Common myeloid progenitor, CD34-positive (primary cell): ENCODE results near the gene ASB16.
A peak's percentile ranks its signal among the peaks of the same experiment; 100 is the strongest.
"Not testable (repeated sequence)": the region's sequence is repeated elsewhere in the genome, so short reads cannot be mapped to it uniquely, and the experiment has no call there.

ENCODE experiments used
- CTCF ChIA-PET: fragments of 350-600 bp; sonication (Branson Sonifier 250); formaldehyde crosslinking; loops from one replicate; lab custom pipeline; 2021; ENCODE audit warnings: antibody characterized with exemption; lab: Charles Lee
- POLR2A ChIA-PET: fragments of 350-600 bp; sonication (Branson Sonifier 250); formaldehyde crosslinking; loops from one replicate; lab custom pipeline; 2021; ENCODE audit warnings: antibody characterized with exemption; lab: Charles Lee
- DNase-seq, 3 donors: peaks; one replicate each; pipeline versions ENCODE4 v3.0.0 to v3.0.0-alpha.2; 2013
- H3K27ac ChIP-seq, 2 experiments: 1 replicate in 1 of 2; 2 replicates in 1 of 2; pipeline ENCODE4 v1.7.0; 2013; ENCODE audit warnings: inconsistent platforms in 2 of 2, low read length in 2 of 2, mild to moderate bottlenecking in 2 of 2, low read depth in 1 of 2, moderate library complexity in 1 of 2; ENCODE audit not compliant: severe bottlenecking in 2 of 2, insufficient read depth in 1 of 2, poor library complexity in 1 of 2
- H3K27me3 ChIP-seq, 5 experiments: replicated peaks in 2 of 5; 1 replicate in 3 of 5; 2 replicates in 2 of 5; pipeline versions ENCODE4 v1.6.1 to v1.7.0; 2013; ENCODE audit warnings: low read length in 4 of 5, mild to moderate bottlenecking in 2 of 5, moderate library complexity in 2 of 5, inconsistent platforms in 1 of 5; ENCODE audit not compliant: insufficient read depth in 5 of 5, control insufficient read depth in 4 of 5
- H3K36me3 ChIP-seq, 4 experiments: 1 replicate in 2 of 4; 2 replicates in 2 of 4; pipeline versions ENCODE4 v1.6.1 to v1.7.0; 2013; ENCODE audit warnings: low read length in 3 of 4, control low read depth in 1 of 4, mild to moderate bottlenecking in 1 of 4; ENCODE audit not compliant: control insufficient read depth in 4 of 4, insufficient read depth in 4 of 4
- H3K4me1 ChIP-seq, 4 experiments: 1 replicate in 3 of 4; 2 replicates in 1 of 4; pipeline versions ENCODE4 v1.6.1 to v1.7.1; 2013; ENCODE audit warnings: low read length in 3 of 4, mild to moderate bottlenecking in 3 of 4, control low read depth in 1 of 4, inconsistent platforms in 1 of 4, moderate library complexity in 1 of 4; ENCODE audit not compliant: control insufficient read depth in 4 of 4, insufficient read depth in 4 of 4; ENCODE audit errors: control extremely low read depth in 1 of 4
- H3K4me3 ChIP-seq, 7 experiments: 1 replicate in 4 of 7; 2 replicates in 3 of 7; pipeline versions ENCODE4 v1.5.1 to v1.7.0; 2013; ENCODE audit warnings: mild to moderate bottlenecking in 7 of 7, low read length in 6 of 7, moderate library complexity in 6 of 7, inconsistent platforms in 2 of 7, low read depth in 2 of 7, control low read depth in 1 of 7; ENCODE audit not compliant: insufficient read depth in 4 of 7, control insufficient read depth in 1 of 7; ENCODE audit errors: extremely low read depth in 1 of 7
- H3K9me3 ChIP-seq, 5 experiments: 1 replicate in 4 of 5; 2 replicates in 1 of 5; pipeline versions ENCODE4 v1.6.1 to v1.7.1; 2013; ENCODE audit warnings: low read length in 4 of 5, mild to moderate bottlenecking in 2 of 5, inconsistent platforms in 1 of 5, low read depth in 1 of 5, moderate library complexity in 1 of 5; ENCODE audit not compliant: control insufficient read depth in 4 of 5, insufficient read depth in 2 of 5; ENCODE audit errors: control extremely low read depth in 1 of 5
- WGBS: methylation state at CpG from one replicate; pipeline ENCODE4 v1.1.5; 2013; ENCODE audit not compliant: insufficient coverage; 5-methylcytosine and 5-hydroxymethylcytosine counted together

Gene ASB16

DNA sequence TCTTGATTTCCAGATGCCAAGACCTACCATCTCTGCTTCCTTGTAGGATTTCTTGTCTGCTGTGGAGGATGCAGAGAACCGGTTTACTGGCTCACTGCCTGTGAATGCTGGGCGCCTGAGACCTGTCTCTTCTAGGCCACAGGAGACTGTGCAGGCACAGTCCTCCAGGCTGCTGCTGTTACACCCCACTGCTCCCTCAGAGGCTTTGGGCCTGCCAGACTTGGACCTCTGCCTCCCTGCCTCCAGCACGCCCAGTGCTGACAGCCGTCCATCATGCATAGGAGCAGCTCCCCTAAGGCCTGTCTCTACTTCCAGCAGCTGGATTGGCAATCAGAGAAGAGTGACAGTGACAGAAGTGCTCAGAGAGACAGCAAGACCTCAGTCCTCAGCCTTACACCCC is 22.7 kb upstream of the ASB16 start:
- Histone ChIP-seq H3K36me3 (peaks cover 2 to 62% (median 19%) of the 10 kb centered on the region in 4 experiments), H3K27me3 (no peaks in the 10 kb centered on the region), H3K27ac (no peak overlapping the region), H3K4me3 (no peak overlapping the region), H3K4me1 (peaks cover 0 to 10% (median 2%) of the 10 kb centered on the region in 4 experiments), H3K9me3 (no peaks in the 10 kb centered on the region)
- no peak for DNase-seq
- ChIA-PET CTCF (interaction anchor here (7.4 kb wide), 1 partner anchor 21 kb away, joined by 41 read pairs; the partner anchor contains the start of gene ASB16), POLR2A (no interaction called here)
- 94% methylated on average over 4 of the region's 4 CpGs for WGBS

- POLR2A ChIA-PET, result interaction anchor here (0.6 to 0.8 kb wide), 2 partner anchors 8 to 63 kb away, joined by 3 read pairs; no protein-coding TSS in a partner anchor
Measured at GRCh38 chr17:44149066-44149465, 21.4 kb upstream of the ASB16 start.

GRCh38 chr17:44149750-44150329 is 20.7 kb upstream of the ASB16 start:
- Histone ChIP-seq H3K4me1 (peaks cover 0 to 6% (median 0%) of the 10 kb centered on the region in 4 experiments), H3K9me3 (no peaks in the 10 kb centered on the region), H3K4me3 (no peak overlapping the region), H3K27ac (no peak overlapping the region), H3K36me3 (peaks cover 2 to 72% (median 20%) of the 10 kb centered on the region in 4 experiments), H3K27me3 (no peaks in the 10 kb centered on the region)
- CTCF ChIA-PET, result interaction anchor here (1.3 to 2.5 kb wide), 2 partner anchors 11 to 18 kb away, joined by 5 to 9 read pairs; no protein-coding TSS in a partner anchor
- 100% methylated on average over 3 of the region's 4 CpGs for WGBS
- DNase-seq, result no peak
- POLR2A ChIA-PET, result interaction anchor here (0.6 kb wide), 1 partner anchor 63 kb away, joined by 3 read pairs; no protein-coding TSS in a partner anchor

More at GRCh38 chr17:44149066-44149465, 21.4 kb upstream of the ASB16 start:
- WGBS, result no CpG with 5 or more reads among the region's 3 CpGs
- H3K4me1 ChIP-seq, DNase-seq, H3K4me3 ChIP-seq, H3K27me3 ChIP-seq, H3K27ac ChIP-seq, H3K9me3 ChIP-seq: not testable (repeated sequence)
- peaks cover 2 to 64% (median 20%) of the 10 kb centered on the region in 4 experiments for H3K36me3 ChIP-seq
- CTCF ChIA-PET, result interaction anchor here (1.3 kb wide), 1 partner anchor 11 kb away, joined by 5 read pairs; no protein-coding TSS in a partner anchor

DNA sequence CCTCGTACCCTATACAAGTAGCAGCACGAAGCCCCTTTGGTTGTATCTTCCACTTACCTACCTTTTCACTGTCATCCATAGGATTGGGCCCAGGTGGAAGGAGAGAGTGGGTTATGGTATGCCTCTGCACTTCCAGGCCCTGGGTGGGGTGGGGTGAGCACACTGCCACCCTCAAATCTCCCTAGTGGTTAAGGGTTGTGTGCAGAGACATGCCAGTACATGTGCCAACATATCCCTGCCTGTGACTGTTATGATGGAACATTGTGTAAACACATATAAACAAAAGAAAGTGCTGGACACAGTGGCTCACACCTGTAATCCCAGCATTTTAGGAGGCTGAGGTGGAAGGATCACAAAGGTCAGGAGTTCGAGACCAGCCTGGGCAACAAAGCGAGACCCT is 17.6 kb upstream of the ASB16 start:
- peaks cover 0 to 6% (median 0%) of the 10 kb centered on the region in 4 experiments for H3K4me1 ChIP-seq
- WGBS, result no CpG with 5 or more reads among the region's 4 CpGs
- DNase-seq, result no peak
- ChIA-PET CTCF (interaction anchor here (0.6 to 2.6 kb wide), 2 partner anchors 9 to 33 kb away, joined by 3 to 7 read pairs; no protein-coding TSS in a partner anchor), POLR2A (interaction anchor here (0.5 kb wide), 1 partner anchor 20 kb away, joined by 3 read pairs; no protein-coding TSS in a partner anchor)
- H3K9me3 ChIP-seq, result no peaks in the 10 kb centered on the region
- H3K36me3 ChIP-seq, result peaks cover 2 to 59% (median 14%) of the 10 kb centered on the region in 4 experiments
- H3K4me3 ChIP-seq, result no peak overlapping the region
- no peaks in the 10 kb centered on the region for H3K27me3 ChIP-seq
- H3K27ac ChIP-seq, result peak overlapping the region in 1 of 2 experiments; percentile 7

GRCh38 chr17:44155488-44155887 is 15.0 kb upstream of the ASB16 start:
- no peaks in the 10 kb centered on the region for H3K27me3 ChIP-seq
- H3K27ac ChIP-seq, result no peak overlapping the region
- ChIA-PET POLR2A (no interaction called here), CTCF (no interaction called here)
- H3K36me3 ChIP-seq, result peaks cover 2 to 56% (median 11%) of the 10 kb centered on the region in 4 experiments
- H3K9me3 ChIP-seq, result no peaks in the 10 kb centered on the region
- H3K4me3 ChIP-seq, result no peak overlapping the region
- H3K4me1 ChIP-seq, result peaks cover 0 to 6% (median 0%) of the 10 kb centered on the region in 4 experiments
- DNase-seq, result no peak
- WGBS, result 93% methylated on average over 2 of the region's 2 CpGs

- H3K27ac ChIP-seq, result peak overlapping the region in 1 of 2 experiments; percentile 49
- H3K4me3 ChIP-seq, result no peak overlapping the region
- 89% methylated on average over 9 of the region's 15 CpGs for WGBS
- H3K9me3 ChIP-seq, result no peaks in the 10 kb centered on the region
- peak in 2 of 3 donors; percentile 43 to 63 for DNase-seq
- CTCF ChIA-PET, result interaction anchor here (0.8 to 1.8 kb wide), 2 partner anchors 9 to 12 kb away, joined by 5 to 6 read pairs; no protein-coding TSS in a partner anchor
- H3K4me1 ChIP-seq, result no peaks in the 10 kb centered on the region
- no peaks in the 10 kb centered on the region for H3K27me3 ChIP-seq
- H3K36me3 ChIP-seq, result peaks cover 0 to 46% (median 10%) of the 10 kb centered on the region in 4 experiments
- POLR2A ChIA-PET, result interaction anchor here (0.6 kb wide), 1 partner anchor 13 kb away, joined by 3 read pairs; no protein-coding TSS in a partner anchor
Measured at GRCh38 chr17:44159519-44160210, 10.8 kb upstream of the ASB16 start.
